ENCODE measurements around the gene ZNF729. TPM values are rescaled to one million over a fixed set of nuclear protein-coding genes. Genes with fewer than 3 reads are reported as not detected.
"Not testable (repeated sequence)": the region's sequence is repeated elsewhere in the genome, so short reads cannot be mapped to it uniquely, and the experiment has no call there.

The ZNF729 gene
- total RNA-seq, 1 experiment from 2014 or later = not detected

GRCh38 chr19:22261596-22261995 lies 24.6 kb upstream of the ZNF729 start:
- BruUV-seq (replicated peaks) = no TSS peak
- H3K4me3 ChIP-seq (ENCODE audit: low read depth in 2 of 2, low read length in 2 of 2) = no peak overlapping the region
- no peaks in the 10 kb centered on the region for H3K36me3 ChIP-seq (ENCODE audit: control insufficient read depth, insufficient read depth, low read length)
- in situ Hi-C loops (cut with HindIII; ENCODE audit: low pct_unique_long_range_greater_than_20kb, low sequenced_read_pairs) = loop anchor here (10.0 kb wide), 1 partner anchor 543 kb away; no protein-coding TSS in a partner anchor
- H3K27ac ChIP-seq (ENCODE audit: low read length) = no peak overlapping the region
- DNase-seq (ENCODE audit: low read depth, low spot score) = no peak
- TF ChIP-seq POLR2AphosphoS5 (IDR thresholded peaks at IDR 0.05; ENCODE audit: low read depth, low read length) = no peak
- TF ChIP-seq REST (IDR thresholded peaks at IDR 0.05; ENCODE audit: insufficient read depth in 1 of 2, low read depth in 2 of 2, low read length in 1 of 2) = no peak
- TF ChIP-seq, protein P1, sequence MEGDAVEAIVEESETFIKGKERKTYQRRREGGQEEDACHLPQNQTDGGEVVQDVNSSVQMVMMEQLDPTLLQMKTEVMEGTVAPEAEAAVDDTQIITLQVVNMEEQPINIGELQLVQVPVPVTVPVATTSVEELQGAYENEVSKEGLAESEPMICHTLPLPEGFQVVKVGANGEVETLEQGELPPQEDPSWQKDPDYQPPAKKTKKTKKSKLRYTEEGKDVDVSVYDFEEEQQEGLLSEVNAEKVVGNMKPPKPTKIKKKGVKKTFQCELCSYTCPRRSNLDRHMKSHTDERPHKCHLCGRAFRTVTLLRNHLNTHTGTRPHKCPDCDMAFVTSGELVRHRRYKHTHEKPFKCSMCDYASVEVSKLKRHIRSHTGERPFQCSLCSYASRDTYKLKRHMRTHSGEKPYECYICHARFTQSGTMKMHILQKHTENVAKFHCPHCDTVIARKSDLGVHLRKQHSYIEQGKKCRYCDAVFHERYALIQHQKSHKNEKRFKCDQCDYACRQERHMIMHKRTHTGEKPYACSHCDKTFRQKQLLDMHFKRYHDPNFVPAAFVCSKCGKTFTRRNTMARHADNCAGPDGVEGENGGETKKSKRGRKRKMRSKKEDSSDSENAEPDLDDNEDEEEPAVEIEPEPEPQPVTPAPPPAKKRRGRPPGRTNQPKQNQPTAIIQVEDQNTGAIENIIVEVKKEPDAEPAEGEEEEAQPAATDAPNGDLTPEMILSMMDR (IDR thresholded peaks at IDR 0.05) = no peak
- no peak for TF ChIP-seq SIN3A (IDR thresholded peaks at IDR 0.05; ENCODE audit: borderline replicate concordance, insufficient read depth, low read depth, low read length)
- no peak for TF ChIP-seq TCF7L2 (IDR thresholded peaks at IDR 0.05; ENCODE audit: low read depth, low read length)
- ChIA-PET POLR2A (no interaction called here), CTCF (no interaction called here)
- intact Hi-C loops (cut with micrococcal nuclease; ENCODE audit: unreplicated experiment) = no loop called here
- no peak for ATAC-seq
- H3K9me3 ChIP-seq (ENCODE audit: control insufficient read depth, insufficient read depth, low read depth, low read length) = no peaks in the 10 kb centered on the region
- no peaks in the 10 kb centered on the region for H3K27me3 ChIP-seq (ENCODE audit: control insufficient read depth, insufficient read depth, low read length)
- H3K4me1 ChIP-seq (ENCODE audit: control insufficient read depth, insufficient read depth, low read length) = no peaks in the 10 kb centered on the region

- ATAC-seq = no peak
- no peaks in the 10 kb centered on the region for H3K4me1 ChIP-seq (ENCODE audit: control insufficient read depth, insufficient read depth, low read length)
- ChIA-PET CTCF (no interaction called here), POLR2A (no interaction called here)
- no peaks in the 10 kb centered on the region for H3K9me3 ChIP-seq (ENCODE audit: control insufficient read depth, insufficient read depth, low read depth, low read length)
- H3K27ac ChIP-seq (ENCODE audit: low read length) = no peak overlapping the region
- no peaks in the 10 kb centered on the region for H3K27me3 ChIP-seq (ENCODE audit: control insufficient read depth, insufficient read depth, low read length)
- DNase-seq (ENCODE audit: low read depth, low spot score) = no peak
- intact Hi-C loops (cut with micrococcal nuclease; ENCODE audit: unreplicated experiment) (no loop called here), in situ Hi-C loops (cut with HindIII; ENCODE audit: low pct_unique_long_range_greater_than_20kb, low sequenced_read_pairs) (loop anchor here (10.0 kb wide), 1 partner anchor 542 kb away; no protein-coding TSS in a partner anchor)
- no peaks in the 10 kb centered on the region for H3K36me3 ChIP-seq (ENCODE audit: control insufficient read depth, insufficient read depth, low read length)
- no peak for TF ChIP-seq REST (IDR thresholded peaks at IDR 0.05; ENCODE audit: insufficient read depth in 1 of 2, low read depth in 2 of 2, low read length in 1 of 2)
- TF ChIP-seq, protein P1 (IDR thresholded peaks at IDR 0.05) = no peak
- no peak for TF ChIP-seq SIN3A (IDR thresholded peaks at IDR 0.05; ENCODE audit: borderline replicate concordance, insufficient read depth, low read depth, low read length)
- TF ChIP-seq POLR2AphosphoS5 (IDR thresholded peaks at IDR 0.05; ENCODE audit: low read depth, low read length) = no peak
- no peak for TF ChIP-seq TCF7L2 (IDR thresholded peaks at IDR 0.05; ENCODE audit: low read depth, low read length)
- H3K4me3 ChIP-seq (ENCODE audit: low read depth in 2 of 2, low read length in 2 of 2) = no peak overlapping the region
- BruUV-seq (replicated peaks) = no TSS peak
Observed at GRCh38 chr19:22263121-22263520, 23.1 kb upstream of the ZNF729 start.

- H3K27ac ChIP-seq (ENCODE audit: low read length); CTCF ChIA-PET; H3K4me3 ChIP-seq (ENCODE audit: low read depth in 2 of 2, low read length in 2 of 2); DNase-seq (ENCODE audit: low read depth, low spot score); POLR2A ChIA-PET; intact Hi-C loops (cut with micrococcal nuclease; ENCODE audit: unreplicated experiment); H3K4me1 ChIP-seq (ENCODE audit: control insufficient read depth, insufficient read depth, low read length); H3K27me3 ChIP-seq (ENCODE audit: control insufficient read depth, insufficient read depth, low read length); in situ Hi-C loops (cut with HindIII; ENCODE audit: low pct_unique_long_range_greater_than_20kb, low sequenced_read_pairs); H3K9me3 ChIP-seq (ENCODE audit: control insufficient read depth, insufficient read depth, low read depth, low read length); ATAC-seq; BruUV-seq (replicated peaks); H3K36me3 ChIP-seq (ENCODE audit: control insufficient read depth, insufficient read depth, low read length): not testable (repeated sequence)
Observed at GRCh38 chr19:22321554-22321953, 35.3 kb downstream of the ZNF729 start.

All from Panc1 (cell line).